Astrocyte (in vitro differentiated cells and primary cell): Measurements from ENCODE around the gene MBNL2. TPM values are rescaled to one million over a fixed set of nuclear protein-coding genes. Genes with fewer than 3 reads are reported as not detected.

Experiments
- DNase-seq: peaks from one replicate; pipeline ENCODE4 v3.0.0-alpha.2; 2010; ENCODE audit warnings: low read depth
- FAIRE-seq: peaks from 2 replicates; lab custom pipeline; 2011; peaks lifted over from hg19 to GRCh38; lab: Jason Lieb, UNC
- H2AFZ ChIP-seq: 2 replicates; pipeline ENCODE4 v1.6.0; 2012; ENCODE audit warnings: low read depth, low read length, inconsistent platforms
- H3K27ac ChIP-seq: 2 replicates; pipeline ENCODE4 v1.5.1; 2011; ENCODE audit warnings: low read depth, low read length, inconsistent platforms
- H3K27me3 ChIP-seq: 2 replicates; pipeline ENCODE4 v1.6.0; 2011; ENCODE audit warnings: low read length, inconsistent platforms; ENCODE audit not compliant: insufficient read depth
- H3K36me3 ChIP-seq: 2 replicates; pipeline ENCODE4 v1.5.1; 2011; ENCODE audit warnings: low read length, inconsistent platforms; ENCODE audit not compliant: insufficient read depth
- H3K4me1 ChIP-seq: 2 replicates; pipeline ENCODE4 v1.5.1; 2011; ENCODE audit warnings: low read length, inconsistent platforms; ENCODE audit not compliant: insufficient read depth
- H3K4me2 ChIP-seq: 2 replicates; pipeline ENCODE4 v1.6.0; 2012; ENCODE audit warnings: low read length, inconsistent platforms
- H3K4me3 ChIP-seq: 2 replicates; pipeline ENCODE4 v1.5.1; 2011; ENCODE audit warnings: low read depth, mild to moderate bottlenecking, low read length, inconsistent platforms; ENCODE audit not compliant: insufficient read depth
- H3K79me2 ChIP-seq: 2 replicates; pipeline ENCODE4 v1.6.0; 2012; ENCODE audit warnings: mild to moderate bottlenecking, low read length, inconsistent platforms; ENCODE audit not compliant: insufficient read depth
- H3K9ac ChIP-seq: 2 replicates; pipeline ENCODE4 v1.6.0; 2012; ENCODE audit warnings: mild to moderate bottlenecking, low read length, inconsistent platforms
- H3K9me3 ChIP-seq: 2 replicates; pipeline ENCODE4 v1.5.1; 2012; ENCODE audit warnings: low read depth, mild to moderate bottlenecking, low read length, inconsistent platforms; ENCODE audit not compliant: insufficient read depth
- H4K20me1 ChIP-seq: 2 replicates; pipeline ENCODE4 v1.6.0; 2012; ENCODE audit warnings: low read length, inconsistent platforms; ENCODE audit not compliant: insufficient read depth
- H3K27ac Mint-ChIP-seq: one replicate; pipeline ENCODE4 v1.8.0; 2021; ENCODE audit warnings: mild to moderate bottlenecking, mixed read lengths; ENCODE audit not compliant: unreplicated experiment
- H3K27me3 Mint-ChIP-seq: one replicate; pipeline ENCODE4 v1.8.0; 2021; ENCODE audit warnings: low read depth, mixed read lengths; ENCODE audit not compliant: unreplicated experiment
- H3K36me3 Mint-ChIP-seq: one replicate; pipeline ENCODE4 v1.8.0; 2021; ENCODE audit warnings: low read depth, mixed read lengths; ENCODE audit not compliant: unreplicated experiment
- H3K4me1 Mint-ChIP-seq: one replicate; pipeline ENCODE4 v1.8.0; 2021; ENCODE audit warnings: low read depth, mixed read lengths; ENCODE audit not compliant: unreplicated experiment
- H3K4me3 Mint-ChIP-seq: one replicate; pipeline ENCODE4 v1.8.0; 2021; ENCODE audit warnings: mild to moderate bottlenecking, moderate library complexity, mixed read lengths; ENCODE audit not compliant: unreplicated experiment
- H3K9me3 Mint-ChIP-seq: one replicate; pipeline ENCODE4 v1.8.0; 2021; ENCODE audit warnings: mild to moderate bottlenecking, mixed read lengths; ENCODE audit not compliant: unreplicated experiment
- CTCF ChIP-seq: IDR thresholded peaks from 2 replicates; pipeline ENCODE4 v1.5.1; 2011; ENCODE audit warnings: low read depth, mild to moderate bottlenecking, inconsistent platforms, low read length, moderate library complexity; ENCODE audit not compliant: insufficient read depth
- EZH2 ChIP-seq: IDR thresholded peaks from 2 replicates; pipeline ENCODE4 v1.6.1; 2012; ENCODE audit warnings: mild to moderate bottlenecking, low read length, inconsistent platforms; ENCODE audit not compliant: insufficient read depth
- total RNA-seq: library from RNA; stranded (reverse); gene quantifications from 2 replicates; pipeline ENCODE4 v1.2.1, GENCODE V29; 2021

The MBNL2 gene
- total RNA-seq, 1 donor from 2014 or later = 66.5 TPM

GRCh38 chr13:97272526-97272925, 50.4 kb downstream of the MBNL2 start:
- H3K27ac ChIP-seq = peak overlapping the region; percentile 22
- no peaks in the 10 kb centered on the region for H3K9me3 ChIP-seq
- H4K20me1 ChIP-seq = peaks cover 16% of the 10 kb centered on the region
- H2AFZ ChIP-seq = no peak overlapping the region
- no peak for DNase-seq
- H3K27me3 Mint-ChIP-seq = no peaks in the 10 kb centered on the region
- H3K9ac ChIP-seq = no peak overlapping the region
- peaks cover 79% of the 10 kb centered on the region for H3K79me2 ChIP-seq
- H3K4me1 ChIP-seq = peaks cover 68% of the 10 kb centered on the region
- H3K4me3 ChIP-seq = no peak overlapping the region
- no peak for TF ChIP-seq CTCF
- TF ChIP-seq EZH2 = no peak
- peak overlapping the region; percentile 27 for H3K4me3 Mint-ChIP-seq
- H3K4me2 ChIP-seq = no peak overlapping the region
- no peaks in the 10 kb centered on the region for H3K9me3 Mint-ChIP-seq
- peaks cover 6% of the 10 kb centered on the region for H3K36me3 Mint-ChIP-seq
- H3K27me3 ChIP-seq = no peaks in the 10 kb centered on the region
- H3K4me1 Mint-ChIP-seq = peaks cover 56% of the 10 kb centered on the region
- FAIRE-seq = no peak
- no peak overlapping the region for H3K27ac Mint-ChIP-seq
- H3K36me3 ChIP-seq = peaks cover 9% of the 10 kb centered on the region

- no peaks in the 10 kb centered on the region for H3K27me3 ChIP-seq
- Mint-ChIP-seq H3K27ac (peak overlapping the region; percentile 53), H3K4me1 (peaks cover 49% of the 10 kb centered on the region), H3K36me3 (peaks cover 4% of the 10 kb centered on the region), H3K9me3 (no peaks in the 10 kb centered on the region), H3K27me3 (no peaks in the 10 kb centered on the region), H3K4me3 (no peak overlapping the region)
- peak overlapping the region; percentile 22 for H3K27ac ChIP-seq
- peaks cover 9% of the 10 kb centered on the region for H3K36me3 ChIP-seq
- peak overlapping the region; percentile 25 for H3K4me2 ChIP-seq
- peaks cover 79% of the 10 kb centered on the region for H3K79me2 ChIP-seq
- no peaks in the 10 kb centered on the region for H3K9me3 ChIP-seq
- H3K4me1 ChIP-seq = peaks cover 62% of the 10 kb centered on the region
- TF ChIP-seq EZH2 (no peak), CTCF (no peak)
- no peak overlapping the region for H3K4me3 ChIP-seq
- no peak overlapping the region for H3K9ac ChIP-seq
- FAIRE-seq = no peak
- H4K20me1 ChIP-seq = peaks cover 12% of the 10 kb centered on the region
- DNase-seq = no peak
- H2AFZ ChIP-seq = no peak overlapping the region
Observed at GRCh38 chr13:97273341-97273831, 51.3 kb downstream of the MBNL2 start.

- DNase-seq (peak; percentile 87), FAIRE-seq (peak; percentile 91)
- peak overlapping the region; percentile 95 for H3K27ac ChIP-seq
- no peaks in the 10 kb centered on the region for H3K27me3 ChIP-seq
- H3K79me2 ChIP-seq = peaks cover 77% of the 10 kb centered on the region
- H3K4me1 ChIP-seq = peaks cover 57% of the 10 kb centered on the region
- H3K4me2 ChIP-seq = peak overlapping the region; percentile 82
- peaks cover 9% of the 10 kb centered on the region for H3K36me3 ChIP-seq
- Mint-ChIP-seq H3K4me1 (peaks cover 54% of the 10 kb centered on the region), H3K27ac (peak overlapping the region; percentile 77), H3K27me3 (no peaks in the 10 kb centered on the region), H3K36me3 (peaks cover 3% of the 10 kb centered on the region), H3K4me3 (peak overlapping the region; percentile 0), H3K9me3 (no peaks in the 10 kb centered on the region)
- peaks cover 8% of the 10 kb centered on the region for H4K20me1 ChIP-seq
- TF ChIP-seq EZH2 = no peak
- no peak for TF ChIP-seq CTCF
- H2AFZ ChIP-seq = no peak overlapping the region
- H3K9ac ChIP-seq = peak overlapping the region; percentile 77
- no peaks in the 10 kb centered on the region for H3K9me3 ChIP-seq
- H3K4me3 ChIP-seq = peak overlapping the region; percentile 34
Observed at GRCh38 chr13:97274829-97275649, 52.9 kb downstream of the MBNL2 start.
